HG03432 (cell line): ENCODE results near the gene EFNB2.
A peak's percentile ranks its signal among the peaks of the same experiment; 100 is the strongest.

Experiments
- ATAC-seq: cut with Tn5 transposase; IDR thresholded peaks from one replicate; pipeline ENCODE4 v1.9.1; 2021; ENCODE audit warnings: mild to moderate bottlenecking, moderate library complexity; ENCODE audit not compliant: unreplicated experiment

EFNB2 gene

GRCh38 chr13:106535552-106536243 lies at the start of gene EFNB2:
EFNB2 (minus strand) TSS chr13:106535662; CDS start chr13:106534964, 698 bp downstream.
- ATAC-seq = peak; percentile 96

- ATAC-seq = no peak
Observed at GRCh38 chr13:106581225-106581624, 45.8 kb upstream of the EFNB2 start.

- ATAC-seq = no peak
Observed at GRCh38 chr13:106575896-106576295, 40.4 kb upstream of the EFNB2 start.

- no peak for ATAC-seq
Observed at GRCh38 chr13:106573868-106574267, 38.4 kb upstream of the EFNB2 start.

GRCh38 chr13:106573284-106573846 lies 37.9 kb upstream of the EFNB2 start:
- ATAC-seq = no peak

- no peak for ATAC-seq
Observed at GRCh38 chr13:106570299-106570852, 34.9 kb upstream of the EFNB2 start.

GRCh38 chr13:106569233-106570095 lies 34.0 kb upstream of the EFNB2 start:
- ATAC-seq = no peak

GRCh38 chr13:106568299-106569003 lies 33.0 kb upstream of the EFNB2 start:
- ATAC-seq = peak; percentile 38

GRCh38 chr13:106567474-106568298 lies 32.2 kb upstream of the EFNB2 start, which contains the start of gene ARGLU1:
ARGLU1 (minus strand) TSS chr13:106568137; CDS start chr13:106567919, 218 bp downstream.
- ATAC-seq = peak; percentile 85

- peak; percentile 50 for ATAC-seq
Observed at GRCh38 chr13:106566641-106567473, 31.4 kb upstream of the EFNB2 start.

GRCh38 chr13:106565127-106565775 lies 29.8 kb upstream of the EFNB2 start:
- ATAC-seq = no peak

- no peak for ATAC-seq
Observed at GRCh38 chr13:106562301-106562700, 26.8 kb upstream of the EFNB2 start.

- ATAC-seq = peak; percentile 85
Observed at GRCh38 chr13:106561551-106562170, 26.2 kb upstream of the EFNB2 start.

GRCh38 chr13:106560821-106561220 lies 25.4 kb upstream of the EFNB2 start:
- ATAC-seq = peak; percentile 42

GRCh38 chr13:106558527-106558926 lies 23.1 kb upstream of the EFNB2 start:
- no peak for ATAC-seq

GRCh38 chr13:106555631-106556328 lies 20.3 kb upstream of the EFNB2 start:
- ATAC-seq = no peak

- no peak for ATAC-seq
Observed at GRCh38 chr13:106551751-106552150, 16.3 kb upstream of the EFNB2 start.
